Suprapubic skin (tissue), 3 donors: ENCODE results near the gene KLF18.

ENCODE experiments used
- POLR2AphosphoS5 ChIP-seq, 3 donors: sonication (generic); formaldehyde crosslinking; IDR thresholded peaks; one replicate each; pipeline ENCODE4 v1.6.1; 2017; ENCODE audit warnings: antibody characterized with exemption in 3 of 3
- TF ChIP-seq, protein P1 (sequence below), 2 donors: fragments of 200-600 bp in 1 of 2; fragments of 450-650 bp in 1 of 2; sonication (generic) in 1 of 2; IDR thresholded peaks; one replicate each; pipeline ENCODE4 v1.5.1; 2016 to 2019; ENCODE audit warnings: antibody characterized with exemption in 2 of 2, mild to moderate bottlenecking in 1 of 2, moderate library complexity in 1 of 2

DNA sequence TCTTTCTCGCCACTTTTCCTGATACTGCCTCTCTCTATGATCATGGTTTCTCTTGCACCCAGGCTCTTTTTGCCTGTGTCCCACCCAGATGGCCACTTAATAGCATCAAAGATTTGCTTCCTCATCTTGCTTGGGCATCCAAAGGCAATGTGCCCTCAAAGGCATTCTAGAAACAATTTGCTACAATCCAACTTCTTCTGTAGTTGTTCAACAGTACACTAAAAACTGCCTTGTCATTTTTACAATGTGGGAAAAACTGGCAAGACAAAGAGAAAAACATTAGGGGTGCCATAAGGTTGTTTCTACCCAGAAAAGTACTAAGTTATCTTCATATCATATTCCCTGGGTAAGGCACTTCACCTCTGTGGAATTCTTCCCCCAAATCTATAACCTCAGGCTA, 16.5 kb upstream of the KLF18 start:
- TF ChIP-seq, protein P1, sequence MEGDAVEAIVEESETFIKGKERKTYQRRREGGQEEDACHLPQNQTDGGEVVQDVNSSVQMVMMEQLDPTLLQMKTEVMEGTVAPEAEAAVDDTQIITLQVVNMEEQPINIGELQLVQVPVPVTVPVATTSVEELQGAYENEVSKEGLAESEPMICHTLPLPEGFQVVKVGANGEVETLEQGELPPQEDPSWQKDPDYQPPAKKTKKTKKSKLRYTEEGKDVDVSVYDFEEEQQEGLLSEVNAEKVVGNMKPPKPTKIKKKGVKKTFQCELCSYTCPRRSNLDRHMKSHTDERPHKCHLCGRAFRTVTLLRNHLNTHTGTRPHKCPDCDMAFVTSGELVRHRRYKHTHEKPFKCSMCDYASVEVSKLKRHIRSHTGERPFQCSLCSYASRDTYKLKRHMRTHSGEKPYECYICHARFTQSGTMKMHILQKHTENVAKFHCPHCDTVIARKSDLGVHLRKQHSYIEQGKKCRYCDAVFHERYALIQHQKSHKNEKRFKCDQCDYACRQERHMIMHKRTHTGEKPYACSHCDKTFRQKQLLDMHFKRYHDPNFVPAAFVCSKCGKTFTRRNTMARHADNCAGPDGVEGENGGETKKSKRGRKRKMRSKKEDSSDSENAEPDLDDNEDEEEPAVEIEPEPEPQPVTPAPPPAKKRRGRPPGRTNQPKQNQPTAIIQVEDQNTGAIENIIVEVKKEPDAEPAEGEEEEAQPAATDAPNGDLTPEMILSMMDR (IDR thresholded peaks at IDR 0.05) = no peak
- TF ChIP-seq POLR2AphosphoS5 (IDR thresholded peaks at IDR 0.05) = no peak
